PC-3 (cell line): ENCODE results near the gene GAB2. TPM values are rescaled to one million over a fixed set of nuclear protein-coding genes. Genes with fewer than 3 reads are reported as not detected.

Source experiments
- ATAC-seq: fragments of 200-7000 bp; cut with Tn5 transposase; 2 replicates; pipeline ENCODE4 v1.9.1; 2020; ENCODE audit warnings: mild to moderate bottlenecking, moderate library complexity
- BruUV-seq: library from RNA; stranded (reverse); fragments of 400-500 nt; replicated peaks from 2 replicates; lab custom pipeline; 2021; lab: Mats Ljungman, UMichigan
- CTCF ChIA-PET: fragments of 300-600 bp; sonication (Branson Sonifier 250); formaldehyde crosslinking; loops from one replicate; lab custom pipeline; 2022; ENCODE audit warnings: antibody characterized with exemption; lab: Charles Lee
- POLR2A ChIA-PET: fragments of 300-600 bp; sonication (Branson Sonifier 250); formaldehyde crosslinking; loops from one replicate; lab custom pipeline; 2022; ENCODE audit warnings: antibody characterized with exemption; ENCODE audit not compliant: unreplicated experiment; lab: Charles Lee
- DNase-seq: peaks from one replicate; pipeline ENCODE4 v3.0.0-alpha.2; 2015
- H2AFZ ChIP-seq: fragments of 300-600 bp; sonication (generic); 2 replicates; pipeline ENCODE4 v1.6.0; 2016; ENCODE audit warnings: antibody characterized with exemption, low read length
- H3F3A ChIP-seq: fragments of 300-600 bp; sonication (generic); one replicate; pipeline ENCODE4 v1.6.0; 2017; ENCODE audit warnings: antibody characterized with exemption, low read length, control low read depth, mild to moderate bottlenecking; ENCODE audit not compliant: unreplicated experiment
- H3K27ac ChIP-seq: fragments of 300-600 bp; sonication (generic); 2 replicates; pipeline ENCODE4 v1.5.1; 2016; ENCODE audit warnings: mild to moderate bottlenecking, low read length
- H3K27me3 ChIP-seq: fragments of 300-600 bp; sonication (generic); 2 replicates; pipeline ENCODE4 v1.6.1; 2016; ENCODE audit warnings: low read length, mixed read lengths
- H3K36me3 ChIP-seq: fragments of 300-600 bp; sonication (generic); 2 replicates; pipeline ENCODE4 v1.6.1; 2016; ENCODE audit warnings: low read depth, mixed run types, low read length, mixed read lengths
- H3K4me1 ChIP-seq: fragments of 300-600 bp; sonication (generic); 2 replicates; pipeline ENCODE4 v1.5.1; 2016; ENCODE audit warnings: low read length; ENCODE audit not compliant: insufficient read depth
- H3K4me2 ChIP-seq: fragments of 300-600 bp; sonication (generic); 2 replicates; pipeline ENCODE4 v1.6.0; 2016; ENCODE audit warnings: low read length
- H3K4me3 ChIP-seq: fragments of 300-600 bp; sonication (generic); 2 replicates; pipeline ENCODE4 v1.5.1; 2016; ENCODE audit warnings: mild to moderate bottlenecking, low read length, mixed read lengths
- H3K79me2 ChIP-seq: fragments of 300-600 bp; sonication (generic); 2 replicates; pipeline ENCODE4 v1.6.1; 2017; ENCODE audit warnings: low read length, mixed read lengths
- H3K9ac ChIP-seq: fragments of 300-600 bp; sonication (generic); 2 replicates; pipeline ENCODE4 v1.6.0; 2016; ENCODE audit warnings: mild to moderate bottlenecking, low read length
- H3K9me2 ChIP-seq: fragments of 300-600 bp; sonication (generic); replicated peaks from 2 replicates; pipeline ENCODE4 v1.6.1; 2016; ENCODE audit warnings: mixed run types, low read length, mixed read lengths
- H3K9me3 ChIP-seq: fragments of 300-600 bp; sonication (generic); 2 replicates; pipeline ENCODE4 v1.6.1; 2016; ENCODE audit warnings: low read length, mixed read lengths
- H4K20me1 ChIP-seq: fragments of 300-600 bp; sonication (generic); 2 replicates; pipeline ENCODE4 v1.6.1; 2016; ENCODE audit warnings: low read length, mixed read lengths
- EZH2 ChIP-seq: fragments of 300-600 bp; sonication (generic); IDR thresholded peaks from one replicate; pipeline ENCODE4 v1.6.1; 2017; ENCODE audit warnings: antibody characterized with exemption, mild to moderate bottlenecking, low read length; ENCODE audit not compliant: unreplicated experiment
- EZH2phosphoT487 ChIP-seq: fragments of 300-600 bp; sonication (generic); IDR thresholded peaks from 2 replicates; pipeline ENCODE4 v1.6.1; 2018; ENCODE audit warnings: mild to moderate bottlenecking, antibody characterized with exemption, low read length, borderline replicate concordance
- intact Hi-C: fragments of 100-400 bp; cut with micrococcal nuclease; formaldehyde crosslinking; loops from 2 replicates; pipeline ENCODE4 v1.9.0; 2023
- total RNA-seq: library from RNA; depleted of rRNA; stranded (reverse); fragments of >200 nt; gene quantifications from 2 replicates; pipeline ENCODE4 v1.2.3, GENCODE V29; 2014
- TF ChIP-seq, protein P1 (sequence below): fragments of 300-600 bp; sonication (generic); conservative IDR thresholded peaks from 2 replicates; pipeline ENCODE4 v1.5.1; 2017; ENCODE audit warnings: antibody characterized with exemption, low read depth, mild to moderate bottlenecking, low read length

The GAB2 gene
- total RNA-seq, 1 experiment from 2014 or later: 7.1 TPM

DNA sequence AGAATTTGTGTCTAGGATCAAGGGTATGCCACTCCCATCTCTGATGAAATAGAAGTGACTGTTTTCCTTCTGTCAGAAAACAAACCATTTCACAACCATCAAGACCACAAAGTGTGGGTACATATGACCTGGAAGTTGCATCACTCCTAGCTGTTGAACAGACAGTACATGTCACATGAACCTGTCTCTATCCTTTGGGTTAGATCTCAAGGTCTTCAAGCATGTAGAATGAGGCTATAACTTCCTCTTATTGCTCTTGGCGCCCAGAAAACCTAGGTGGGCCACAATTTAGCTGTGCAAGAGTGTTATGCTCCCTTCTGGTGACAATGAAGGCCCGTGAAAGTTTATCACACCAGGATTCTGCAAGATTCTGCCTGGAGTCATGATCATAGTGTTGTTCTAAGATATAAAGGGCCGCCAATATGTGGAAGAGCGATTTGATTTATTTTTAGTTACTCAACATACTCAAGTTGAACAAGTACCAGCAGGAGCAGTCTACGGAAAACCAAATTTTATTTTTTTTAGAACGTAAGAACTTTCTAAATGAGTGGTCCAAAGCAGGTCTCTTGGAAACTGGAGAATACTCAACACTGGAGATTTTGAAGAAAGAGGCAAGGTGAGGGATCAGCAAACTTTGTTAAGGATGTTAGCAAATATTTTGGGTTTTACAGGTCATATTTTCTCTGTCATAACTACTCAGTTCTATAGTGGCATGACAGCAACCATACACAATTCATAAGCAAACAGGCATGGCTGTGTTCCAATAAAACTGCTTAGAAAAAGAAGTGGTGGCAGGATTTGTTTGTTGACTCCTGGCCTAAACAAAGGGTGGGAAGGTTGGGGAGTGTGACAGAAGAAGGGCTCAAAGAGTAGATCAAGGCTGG lies 127.1 kb downstream of the GAB2 start:
- Histone ChIP-seq H3K9me2 (no peaks in the 10 kb centered on the region), H3K4me1 (no peaks in the 10 kb centered on the region), H3F3A (no peaks in the 10 kb centered on the region), H3K27ac (no peak overlapping the region), H3K4me3 (no peak overlapping the region), H3K79me2 (no peaks in the 10 kb centered on the region), H3K9me3 (peaks cover 7% of the 10 kb centered on the region; the same call in 1 of the 2 replicates), H3K9ac (no peak overlapping the region), H3K4me2 (no peak overlapping the region), H3K36me3 (0 out of 2 replicates have a peak, but pooled peaks cover 3% of the 10 kb centered on the region), H3K27me3 (no peaks in the 10 kb centered on the region), H2AFZ (no peak overlapping the region), H4K20me1 (no peaks in the 10 kb centered on the region)
- TF ChIP-seq, protein P1, sequence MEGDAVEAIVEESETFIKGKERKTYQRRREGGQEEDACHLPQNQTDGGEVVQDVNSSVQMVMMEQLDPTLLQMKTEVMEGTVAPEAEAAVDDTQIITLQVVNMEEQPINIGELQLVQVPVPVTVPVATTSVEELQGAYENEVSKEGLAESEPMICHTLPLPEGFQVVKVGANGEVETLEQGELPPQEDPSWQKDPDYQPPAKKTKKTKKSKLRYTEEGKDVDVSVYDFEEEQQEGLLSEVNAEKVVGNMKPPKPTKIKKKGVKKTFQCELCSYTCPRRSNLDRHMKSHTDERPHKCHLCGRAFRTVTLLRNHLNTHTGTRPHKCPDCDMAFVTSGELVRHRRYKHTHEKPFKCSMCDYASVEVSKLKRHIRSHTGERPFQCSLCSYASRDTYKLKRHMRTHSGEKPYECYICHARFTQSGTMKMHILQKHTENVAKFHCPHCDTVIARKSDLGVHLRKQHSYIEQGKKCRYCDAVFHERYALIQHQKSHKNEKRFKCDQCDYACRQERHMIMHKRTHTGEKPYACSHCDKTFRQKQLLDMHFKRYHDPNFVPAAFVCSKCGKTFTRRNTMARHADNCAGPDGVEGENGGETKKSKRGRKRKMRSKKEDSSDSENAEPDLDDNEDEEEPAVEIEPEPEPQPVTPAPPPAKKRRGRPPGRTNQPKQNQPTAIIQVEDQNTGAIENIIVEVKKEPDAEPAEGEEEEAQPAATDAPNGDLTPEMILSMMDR: no peak
- DNase-seq (peak; percentile 62), ATAC-seq (no peak)
- no TSS peak for BruUV-seq
- ChIA-PET POLR2A (no interaction called here), CTCF (no interaction called here)
- intact Hi-C loops: no loop called here

DNA sequence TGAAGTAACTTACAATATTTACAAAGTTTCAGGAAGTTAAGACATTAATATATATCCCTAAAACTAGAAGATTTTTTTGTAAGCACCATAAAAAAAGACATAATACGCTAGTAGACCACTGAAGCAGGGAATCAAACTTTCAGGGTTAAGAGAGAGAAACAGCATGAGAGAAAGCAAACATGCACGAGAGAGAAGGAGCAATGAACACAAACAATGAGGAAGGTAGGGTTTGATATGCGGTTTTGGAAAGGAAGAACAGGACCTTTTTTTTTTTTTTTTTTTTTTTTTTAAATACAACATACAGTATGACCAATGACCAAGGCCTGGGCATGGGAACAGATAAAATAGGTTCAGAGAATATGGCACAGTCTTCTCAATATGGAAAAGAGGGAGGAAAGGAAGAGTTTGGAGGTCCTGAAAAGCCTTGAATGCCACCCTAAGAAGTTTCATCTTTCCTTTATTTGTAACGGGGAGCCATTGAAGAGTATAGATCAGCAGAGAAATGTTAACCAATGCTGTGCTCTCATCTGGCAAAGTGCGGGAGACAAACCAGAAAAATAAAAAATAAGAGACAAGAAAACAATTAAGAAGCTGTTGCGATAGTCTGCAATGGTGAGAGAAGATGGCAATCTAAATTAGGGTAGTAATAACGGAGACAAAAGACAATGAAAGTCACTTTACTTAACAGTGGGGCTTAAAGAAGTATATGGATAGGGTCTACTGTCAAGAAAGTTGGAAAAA lies 127.9 kb downstream of the GAB2 start:
- H3K4me2 ChIP-seq: no peak overlapping the region
- H3K9me3 ChIP-seq: peaks cover 7% of the 10 kb centered on the region; the same call in 1 of the 2 replicates
- no peak overlapping the region for H3K9ac ChIP-seq
- H3F3A ChIP-seq: no peaks in the 10 kb centered on the region
- 0 out of 2 replicates have a peak, but pooled peaks cover 3% of the 10 kb centered on the region for H3K36me3 ChIP-seq
- no peak overlapping the region for H2AFZ ChIP-seq
- ChIA-PET POLR2A (no interaction called here), CTCF (no interaction called here)
- ATAC-seq (no peak), DNase-seq (no peak)
- H3K27ac ChIP-seq: no peak overlapping the region
- no peaks in the 10 kb centered on the region for H3K9me2 ChIP-seq
- intact Hi-C loops: no loop called here
- H3K27me3 ChIP-seq: no peaks in the 10 kb centered on the region
- H3K4me3 ChIP-seq: no peak overlapping the region
- H3K4me1 ChIP-seq: no peaks in the 10 kb centered on the region
- TF ChIP-seq EZH2 (no peak), EZH2phosphoT487 (no peak)
- TF ChIP-seq, protein P1: no peak
- H3K79me2 ChIP-seq: no peaks in the 10 kb centered on the region
- no peaks in the 10 kb centered on the region for H4K20me1 ChIP-seq
- no TSS peak for BruUV-seq
